Daoy (cell line): Measurements from ENCODE around the gene TST. TPM values are rescaled to one million over a fixed set of nuclear protein-coding genes. Genes with fewer than 3 reads are reported as not detected.

ENCODE experiments used
- DNase-seq: peaks from one replicate; pipeline ENCODE4 v3.0.0-alpha.2; 2015; ENCODE audit warnings: low read depth
- total RNA-seq: library from RNA; depleted of rRNA; stranded (reverse); fragments of >200 nt; shearing (Covaris generic); gene quantifications from 2 replicates; pipeline ENCODE4 v1.2.3, GENCODE V29; 2014; rRNA removed

The TST gene
- total RNA-seq, result 27.6 and 30.8 TPM in 2 replicates

GRCh38 chr22:37019309-37020191 lies at the start of gene TST, which contains the start of gene MPST:
TST (minus strand) TSS chr22:37019447; CDS start chr22:37018732, 715 bp downstream.
MPST (plus strand) TSS chr22:37019742; CDS start chr22:37019837, 95 bp downstream.
- peak; percentile 75 for DNase-seq

- DNase-seq, result peak; percentile 27
Measured at GRCh38 chr22:37068859-37069258, 49.6 kb upstream of the TST start.

- no peak for DNase-seq
Measured at GRCh38 chr22:37067428-37067827, 48.2 kb upstream of the TST start.

GRCh38 chr22:37065961-37066360 lies 46.7 kb upstream of the TST start:
- DNase-seq, result no peak

- DNase-seq, result no peak
Measured at GRCh38 chr22:37065180-37065579, 45.9 kb upstream of the TST start.

GRCh38 chr22:37064553-37064952 lies 45.3 kb upstream of the TST start:
- DNase-seq, result no peak

- DNase-seq, result no peak
Measured at GRCh38 chr22:37063431-37064420, 44.5 kb upstream of the TST start.

GRCh38 chr22:37062702-37063381 lies 43.6 kb upstream of the TST start:
- DNase-seq, result no peak

- no peak for DNase-seq
Measured at GRCh38 chr22:37062376-37062675, 43.1 kb upstream of the TST start.

GRCh38 chr22:37061611-37062375 lies 42.5 kb upstream of the TST start:
- no peak for DNase-seq

- no peak for DNase-seq
Measured at GRCh38 chr22:37060801-37061610, 41.8 kb upstream of the TST start.

GRCh38 chr22:37059876-37060449 lies 40.7 kb upstream of the TST start:
- DNase-seq, result no peak

- no peak for DNase-seq
Measured at GRCh38 chr22:37058917-37059701, 39.9 kb upstream of the TST start.

- no peak for DNase-seq
Measured at GRCh38 chr22:37057796-37058510, 38.7 kb upstream of the TST start.

- no peak for DNase-seq
Measured at GRCh38 chr22:37057226-37057625, 38.0 kb upstream of the TST start.

GRCh38 chr22:37056246-37056645 lies 37.0 kb upstream of the TST start:
- no peak for DNase-seq

GRCh38 chr22:37054600-37055365 lies 35.5 kb upstream of the TST start:
- no peak for DNase-seq

GRCh38 chr22:37054056-37054395 lies 34.8 kb upstream of the TST start:
- DNase-seq, result no peak
